IPS-NIHi11 (cell line): ENCODE measurements around the gene PRR33.

ENCODE experiments used
- DNase-seq: peaks from one replicate; pipeline ENCODE4 v3.0.0; 2012; ENCODE audit warnings: mixed read lengths, low spot score

PRR33 gene

GRCh38 chr11:1927848-1928469 is 36.3 kb upstream of the PRR33 start:
- DNase-seq, result peak; percentile 12

- DNase-seq, result peak; percentile 20
These were observed 35.5 kb upstream of the PRR33 start for GRCh38 chr11:1927026-1927847.

GRCh38 chr11:1926156-1927025 is 34.7 kb upstream of the PRR33 start:
- peak; percentile 9 for DNase-seq

GRCh38 chr11:1925373-1926155 is 33.9 kb upstream of the PRR33 start:
- no peak for DNase-seq

GRCh38 chr11:1924646-1925372 is 33.1 kb upstream of the PRR33 start:
- DNase-seq, result peak; percentile 13

- DNase-seq, result no peak
These were observed 32.5 kb upstream of the PRR33 start for GRCh38 chr11:1924181-1924580.

- DNase-seq, result no peak
These were observed 31.7 kb upstream of the PRR33 start for GRCh38 chr11:1923201-1923956.

- DNase-seq, result no peak
These were observed 30.9 kb upstream of the PRR33 start for GRCh38 chr11:1922481-1923081.

- DNase-seq, result peak; percentile 7
These were observed 30.0 kb upstream of the PRR33 start for GRCh38 chr11:1921574-1922141.

GRCh38 chr11:1920909-1921573 is 29.3 kb upstream of the PRR33 start:
- peak; percentile 60 for DNase-seq

GRCh38 chr11:1920128-1920908 is 28.6 kb upstream of the PRR33 start:
- DNase-seq, result no peak

- peak; percentile 58 for DNase-seq
These were observed 27.9 kb upstream of the PRR33 start, which contains the start of gene TNNT3 for GRCh38 chr11:1919391-1920127. Gene TNNT3, plus strand, starts transcription at chr11:1919703. Its CDS starts 3,172 bp downstream, at chr11:1922875.

- DNase-seq, result peak; percentile 28
These were observed 27.0 kb upstream of the PRR33 start for GRCh38 chr11:1918436-1919315.

- peak; percentile 89 for DNase-seq
These were observed 26.1 kb upstream of the PRR33 start for GRCh38 chr11:1917523-1918435.

GRCh38 chr11:1916986-1917522 is 25.4 kb upstream of the PRR33 start:
- no peak for DNase-seq
